Karpas-422 (cell line): Measurements from ENCODE around the gene RABIF. TPM values are rescaled to one million over a fixed set of nuclear protein-coding genes. Genes with fewer than 3 reads are reported as not detected.

Source experiments
- DNase-seq: peaks from one replicate; pipeline ENCODE4 v3.0.0-alpha.2; 2015
- H2AFZ ChIP-seq: fragments of 200-600 bp; sonication (generic); 2 replicates; pipeline ENCODE4 v1.6.1; 2014; ENCODE audit warnings: antibody characterized with exemption, low read length, mixed read lengths
- H3K27ac ChIP-seq: fragments of 200-600 bp; sonication (generic); 2 replicates; pipeline ENCODE4 v1.5.1; 2014; ENCODE audit warnings: mild to moderate bottlenecking, low read length, moderate library complexity
- H3K27me3 ChIP-seq: fragments of 200-600 bp; sonication (generic); 2 replicates; pipeline ENCODE4 v1.6.1; 2014; ENCODE audit warnings: low read length, mixed read lengths
- H3K36me3 ChIP-seq: fragments of 200-600 bp; sonication (generic); 2 replicates; pipeline ENCODE4 v1.6.1; 2014; ENCODE audit warnings: low read length, mixed read lengths; ENCODE audit not compliant: insufficient read depth
- H3K4me1 ChIP-seq: fragments of 200-600 bp; sonication (generic); 2 replicates; pipeline ENCODE4 v1.6.1; 2014; ENCODE audit warnings: mild to moderate bottlenecking, low read length, mixed read lengths
- H3K4me2 ChIP-seq: fragments of 200-600 bp; sonication (generic); 2 replicates; pipeline ENCODE4 v1.6.1; 2014; ENCODE audit warnings: low read length, low read depth, mild to moderate bottlenecking; ENCODE audit not compliant: poor library complexity, severe bottlenecking
- H3K4me3 ChIP-seq: fragments of 200-600 bp; sonication (generic); 2 replicates; pipeline ENCODE4 v1.5.1; 2014; ENCODE audit warnings: mild to moderate bottlenecking, antibody characterized with exemption, low read length, mixed read lengths
- H3K79me2 ChIP-seq: fragments of 200-600 bp; sonication (generic); 2 replicates; pipeline ENCODE4 v1.6.1; 2014; ENCODE audit warnings: mild to moderate bottlenecking, low read length, mixed read lengths
- H3K9ac ChIP-seq: fragments of 200-600 bp; sonication (generic); 2 replicates; pipeline ENCODE4 v1.6.0; 2014; ENCODE audit warnings: low read length
- H3K9me2 ChIP-seq: fragments of 200-600 bp; sonication (generic), shearing (Covaris generic); replicated peaks from 2 replicates; pipeline ENCODE4 v1.6.0; 2014; ENCODE audit warnings: mild to moderate bottlenecking, low read length, moderate library complexity; ENCODE audit not compliant: insufficient read depth
- H3K9me3 ChIP-seq: fragments of 300-700, 200-600 bp; sonication (generic); 2 replicates; pipeline ENCODE4 v1.6.1; 2014; ENCODE audit warnings: low read length, mixed read lengths
- H4K20me1 ChIP-seq: fragments of 200-600 bp; sonication (generic); 2 replicates; pipeline ENCODE4 v1.6.1; 2014; ENCODE audit warnings: mild to moderate bottlenecking, antibody characterized with exemption, low read length, low read depth; ENCODE audit not compliant: insufficient read depth
- total RNA-seq: library from RNA; depleted of rRNA; stranded (reverse); fragments of >200 nt; shearing (Covaris generic); gene quantifications from 2 replicates; pipeline ENCODE4 v1.2.3, GENCODE V29; 2014; ENCODE audit warnings: low replicate concordance

The RABIF gene
- total RNA-seq, 1 experiment from 2014 or later, result 7.8 TPM

DNA sequence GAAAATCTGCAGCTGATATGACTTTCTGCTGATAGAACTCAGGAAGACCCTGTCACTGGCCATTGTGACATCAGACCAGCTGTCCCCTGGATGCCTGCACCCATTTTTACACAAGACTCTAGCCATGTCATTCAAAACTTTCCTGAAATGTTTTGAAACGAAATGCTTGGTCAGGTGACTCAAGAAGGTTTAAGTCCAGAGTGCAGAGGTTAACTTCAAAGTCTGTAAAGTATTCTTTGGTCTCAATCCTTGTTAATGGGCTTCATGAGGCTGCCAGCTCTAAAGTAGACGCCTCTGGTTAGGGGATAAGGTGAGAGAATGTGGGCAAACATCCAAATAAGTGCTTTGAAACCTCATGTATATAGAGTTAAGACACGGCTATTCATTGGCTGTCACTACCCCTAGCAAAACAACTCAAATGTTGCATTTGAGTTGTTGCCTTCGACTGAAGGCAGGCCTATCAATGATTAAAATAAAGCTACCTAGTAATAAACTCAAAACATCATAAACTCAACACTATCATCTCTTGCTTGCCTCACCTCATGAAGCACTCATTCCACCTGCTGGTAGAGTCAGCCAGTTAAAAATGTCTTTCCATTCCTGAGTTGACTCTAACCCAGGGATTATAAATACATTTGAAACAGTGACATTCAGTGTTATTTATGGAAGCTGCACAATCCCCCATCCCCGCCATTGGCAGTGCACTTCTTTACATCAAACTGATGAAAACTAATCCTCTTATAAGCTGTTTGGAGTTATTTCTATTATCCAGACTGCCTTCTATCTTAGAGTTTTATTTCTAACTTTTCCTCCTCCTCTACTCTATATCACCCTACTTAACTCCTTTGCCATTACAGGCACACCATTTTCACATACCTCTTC lies 26.0 kb downstream of the RABIF start:
- no peak overlapping the region for H2AFZ ChIP-seq
- H3K4me1 ChIP-seq, result no peaks in the 10 kb centered on the region
- no peak overlapping the region for H3K4me2 ChIP-seq
- H4K20me1 ChIP-seq, result no peaks in the 10 kb centered on the region
- no peaks in the 10 kb centered on the region for H3K36me3 ChIP-seq
- no peak for DNase-seq
- no peak overlapping the region for H3K4me3 ChIP-seq
- H3K27me3 ChIP-seq, result no peaks in the 10 kb centered on the region
- H3K9me3 ChIP-seq, result no peaks in the 10 kb centered on the region
- H3K9me2 ChIP-seq, result no peaks in the 10 kb centered on the region
- H3K9ac ChIP-seq, result no peak overlapping the region
- H3K27ac ChIP-seq, result no peak overlapping the region
- H3K79me2 ChIP-seq, result no peaks in the 10 kb centered on the region

DNA sequence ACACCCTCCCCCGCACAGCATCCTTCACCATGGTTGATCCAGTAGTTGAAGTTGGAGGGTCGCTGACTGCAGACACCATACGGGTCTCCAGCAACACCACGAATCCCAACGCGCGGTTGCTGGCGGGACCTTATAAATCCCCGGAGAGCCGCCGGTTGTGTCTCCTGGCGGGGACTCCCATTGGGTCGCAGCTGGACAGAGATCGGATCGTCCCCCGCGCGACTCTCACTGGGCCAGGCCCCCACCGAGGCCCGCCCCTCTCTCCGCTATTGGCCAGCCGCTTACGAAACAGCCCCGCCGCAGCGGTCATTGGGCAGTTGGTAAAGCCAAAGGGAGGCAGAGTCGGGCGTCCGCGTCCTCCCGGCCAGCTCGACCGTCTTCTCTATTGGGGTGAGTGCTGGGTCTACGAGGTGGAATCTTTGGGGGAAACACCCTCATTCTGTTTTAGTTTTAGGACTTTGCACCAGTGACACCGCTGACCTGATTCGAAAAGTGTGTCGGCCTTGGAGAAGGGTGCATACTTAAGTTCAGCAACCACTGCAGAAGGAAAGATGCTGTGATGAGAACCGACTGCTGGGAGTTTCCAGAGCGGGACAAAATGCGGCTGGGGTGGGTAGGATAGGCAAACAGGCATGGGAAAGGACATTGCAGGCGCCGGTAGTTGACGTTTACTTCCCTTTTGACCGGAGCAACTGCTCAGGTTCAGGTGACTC lies 27.4 kb downstream of the RABIF start:
- no peak overlapping the region for H3K4me2 ChIP-seq
- no peaks in the 10 kb centered on the region for H3K4me1 ChIP-seq
- H3K27ac ChIP-seq, result no peak overlapping the region
- DNase-seq, result no peak
- no peak overlapping the region for H3K9ac ChIP-seq
- H3K36me3 ChIP-seq, result no peaks in the 10 kb centered on the region
- H3K79me2 ChIP-seq, result no peaks in the 10 kb centered on the region
- no peaks in the 10 kb centered on the region for H3K9me3 ChIP-seq
- H2AFZ ChIP-seq, result no peak overlapping the region
- no peaks in the 10 kb centered on the region for H4K20me1 ChIP-seq
- no peaks in the 10 kb centered on the region for H3K9me2 ChIP-seq
- H3K4me3 ChIP-seq, result no peak overlapping the region
- no peaks in the 10 kb centered on the region for H3K27me3 ChIP-seq

DNA sequence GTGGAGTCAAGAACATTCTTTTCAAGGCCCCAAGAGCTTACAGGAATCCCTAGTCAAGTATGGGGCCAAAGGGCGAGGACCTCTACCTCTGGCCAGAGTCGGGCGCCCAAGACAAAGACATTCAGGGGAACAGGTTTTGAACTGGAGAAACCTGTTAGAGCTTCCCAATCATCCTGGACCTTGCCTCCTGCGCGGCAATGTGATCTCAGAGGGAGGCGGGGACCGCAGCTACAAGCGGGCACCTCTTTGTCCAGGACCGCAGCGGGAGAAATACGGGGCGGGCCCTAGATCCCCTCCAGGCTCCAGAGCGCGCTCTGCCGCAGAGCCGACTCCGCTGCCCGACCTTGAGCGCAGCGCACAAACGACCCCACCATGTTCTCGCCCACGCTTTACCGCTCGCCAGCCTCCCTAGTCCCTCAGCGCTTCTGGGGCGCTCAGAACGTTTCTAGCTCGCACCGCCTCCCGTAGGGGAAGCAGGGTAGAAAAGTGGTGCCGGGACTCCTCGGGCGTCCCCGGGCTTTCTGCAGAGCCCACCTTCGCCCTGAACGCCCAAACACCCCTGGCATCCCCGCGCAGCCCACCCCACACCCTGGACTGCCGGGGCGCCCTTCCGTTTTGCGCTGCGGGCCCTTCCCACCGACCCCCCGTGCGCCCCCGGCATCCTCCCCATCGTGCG lies 28.1 kb downstream of the RABIF start:
- Histone ChIP-seq H3K4me2 (no peak overlapping the region), H4K20me1 (no peaks in the 10 kb centered on the region), H3K9ac (no peak overlapping the region), H3K4me1 (no peaks in the 10 kb centered on the region), H3K27me3 (no peaks in the 10 kb centered on the region), H3K4me3 (no peak overlapping the region), H3K36me3 (no peaks in the 10 kb centered on the region), H3K9me2 (no peaks in the 10 kb centered on the region), H3K79me2 (no peaks in the 10 kb centered on the region), H3K9me3 (no peaks in the 10 kb centered on the region), H3K27ac (no peak overlapping the region), H2AFZ (no peak overlapping the region)
- DNase-seq, result no peak

DNA sequence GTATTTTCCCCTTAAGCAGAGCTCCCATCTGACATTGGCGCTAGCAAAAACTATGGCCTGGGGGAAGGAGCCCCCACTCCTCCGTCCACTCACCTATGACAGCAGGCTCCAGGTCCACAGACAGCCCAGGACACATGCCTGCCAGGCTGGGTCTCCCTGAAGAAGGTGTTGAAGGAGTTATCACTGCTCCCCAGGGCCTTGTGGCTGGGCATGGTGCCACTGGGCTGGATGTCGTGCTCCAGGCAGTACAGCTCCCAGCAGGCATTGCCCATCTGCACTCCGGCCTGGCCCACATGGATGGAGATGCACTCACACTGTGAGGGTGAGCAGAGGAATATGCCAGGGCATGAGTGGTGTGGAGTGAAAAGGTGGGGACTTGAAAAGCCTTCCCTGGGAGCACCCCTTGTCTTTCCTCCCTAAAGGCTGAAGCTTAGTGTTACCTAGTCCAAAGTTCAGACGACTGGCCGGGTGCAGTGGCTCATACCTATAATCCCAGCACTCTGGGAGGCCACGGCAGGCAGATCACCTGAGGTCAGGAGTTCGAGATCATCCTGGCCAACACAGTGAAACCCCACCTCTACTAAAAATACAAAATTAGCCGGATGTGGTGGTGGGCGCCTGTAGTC lies 30.0 kb downstream of the RABIF start:
- no peak overlapping the region for H3K4me3 ChIP-seq
- no peak overlapping the region for H2AFZ ChIP-seq
- no peak overlapping the region for H3K4me2 ChIP-seq
- no peaks in the 10 kb centered on the region for H3K27me3 ChIP-seq
- no peak overlapping the region for H3K9ac ChIP-seq
- no peaks in the 10 kb centered on the region for H3K9me2 ChIP-seq
- H3K4me1 ChIP-seq, result no peaks in the 10 kb centered on the region
- H3K36me3 ChIP-seq, result no peaks in the 10 kb centered on the region
- no peaks in the 10 kb centered on the region for H4K20me1 ChIP-seq
- H3K9me3 ChIP-seq, result no peaks in the 10 kb centered on the region
- no peak for DNase-seq
- no peak overlapping the region for H3K27ac ChIP-seq
- no peaks in the 10 kb centered on the region for H3K79me2 ChIP-seq

DNA sequence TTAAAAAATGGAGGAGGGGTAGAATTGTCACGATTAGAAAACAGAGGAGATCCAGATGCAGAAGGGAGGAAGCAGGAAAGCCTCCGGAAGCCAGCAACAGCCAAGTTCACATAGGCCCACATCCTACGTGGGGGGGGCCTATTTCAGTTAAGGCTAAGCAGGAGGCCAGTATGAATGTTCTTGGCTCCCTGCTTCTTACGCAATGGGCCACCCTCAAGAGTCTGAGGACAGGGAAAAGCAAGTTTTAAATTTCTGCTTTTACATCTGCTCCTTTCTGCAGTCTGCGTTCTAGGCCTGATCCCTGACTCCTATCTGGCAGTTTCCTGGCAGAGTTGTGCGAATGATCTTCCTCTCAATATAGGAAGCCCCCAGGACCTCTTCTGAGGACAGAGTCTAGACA lies 30.6 kb downstream of the RABIF start:
- no peak overlapping the region for H3K9ac ChIP-seq
- H2AFZ ChIP-seq, result no peak overlapping the region
- no peaks in the 10 kb centered on the region for H3K9me2 ChIP-seq
- no peak overlapping the region for H3K4me2 ChIP-seq
- no peaks in the 10 kb centered on the region for H3K36me3 ChIP-seq
- H3K79me2 ChIP-seq, result no peaks in the 10 kb centered on the region
- H3K27me3 ChIP-seq, result no peaks in the 10 kb centered on the region
- no peak overlapping the region for H3K27ac ChIP-seq
- no peak overlapping the region for H3K4me3 ChIP-seq
- no peaks in the 10 kb centered on the region for H4K20me1 ChIP-seq
- no peaks in the 10 kb centered on the region for H3K9me3 ChIP-seq
- no peaks in the 10 kb centered on the region for H3K4me1 ChIP-seq
- DNase-seq, result no peak

DNA sequence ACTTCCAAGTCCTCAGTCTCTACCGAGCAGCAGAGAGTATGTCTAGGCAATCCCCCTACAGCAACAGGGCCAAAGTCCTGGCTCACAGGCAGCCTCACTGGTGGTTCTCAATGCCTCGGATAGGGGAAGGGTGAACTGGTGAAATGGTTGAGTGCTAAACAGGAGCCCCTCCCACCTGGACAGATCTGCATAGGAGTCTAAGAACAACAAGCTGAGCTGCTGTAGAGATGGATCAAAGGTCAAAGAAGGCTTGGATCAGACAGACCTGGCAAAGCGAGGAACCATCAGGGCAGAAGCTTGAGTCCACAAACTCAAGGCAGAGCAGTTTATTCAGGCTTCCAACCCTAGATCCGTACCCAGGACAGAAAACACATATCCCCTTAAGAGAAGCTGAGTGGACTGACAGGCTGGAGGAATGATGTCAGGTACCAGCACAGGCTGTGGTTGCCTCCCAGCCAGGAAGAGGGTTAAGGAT lies 31.8 kb downstream of the RABIF start:
- Histone ChIP-seq H3K27me3 (no peaks in the 10 kb centered on the region), H3K4me3 (no peak overlapping the region), H3K27ac (no peak overlapping the region), H3K9me2 (no peaks in the 10 kb centered on the region), H4K20me1 (no peaks in the 10 kb centered on the region), H3K9me3 (no peaks in the 10 kb centered on the region), H3K79me2 (no peaks in the 10 kb centered on the region), H3K4me1 (no peaks in the 10 kb centered on the region), H2AFZ (no peak overlapping the region), H3K4me2 (no peak overlapping the region), H3K9ac (no peak overlapping the region), H3K36me3 (no peaks in the 10 kb centered on the region)
- no peak for DNase-seq

DNA sequence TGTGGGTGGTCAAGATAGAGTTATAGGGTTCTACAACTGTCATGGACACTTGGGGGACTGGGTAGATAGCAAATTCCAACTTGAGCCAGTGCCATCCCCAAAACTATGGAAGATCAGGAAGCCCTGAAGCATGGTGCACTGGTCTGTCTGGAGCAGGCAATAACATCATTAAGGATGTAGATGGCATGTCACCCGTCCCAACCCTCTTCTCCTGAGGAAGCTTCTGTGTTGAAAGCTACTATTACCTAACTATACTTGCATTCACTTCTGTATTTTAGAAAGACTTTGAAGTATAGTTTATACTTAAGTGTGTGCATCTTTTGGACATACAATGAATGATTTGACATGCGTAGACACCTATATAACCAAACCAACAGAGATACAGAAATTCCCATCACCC lies 32.9 kb downstream of the RABIF start:
- Histone ChIP-seq H3K4me2 (no peak overlapping the region), H3K4me3 (no peak overlapping the region), H3K36me3 (no peaks in the 10 kb centered on the region), H3K27me3 (no peaks in the 10 kb centered on the region), H3K9me2 (no peaks in the 10 kb centered on the region), H3K27ac (no peak overlapping the region), H4K20me1 (no peaks in the 10 kb centered on the region), H3K79me2 (no peaks in the 10 kb centered on the region), H3K9me3 (no peaks in the 10 kb centered on the region), H2AFZ (no peak overlapping the region), H3K4me1 (peaks cover under 1% of the 10 kb centered on the region), H3K9ac (no peak overlapping the region)
- no peak for DNase-seq

DNA sequence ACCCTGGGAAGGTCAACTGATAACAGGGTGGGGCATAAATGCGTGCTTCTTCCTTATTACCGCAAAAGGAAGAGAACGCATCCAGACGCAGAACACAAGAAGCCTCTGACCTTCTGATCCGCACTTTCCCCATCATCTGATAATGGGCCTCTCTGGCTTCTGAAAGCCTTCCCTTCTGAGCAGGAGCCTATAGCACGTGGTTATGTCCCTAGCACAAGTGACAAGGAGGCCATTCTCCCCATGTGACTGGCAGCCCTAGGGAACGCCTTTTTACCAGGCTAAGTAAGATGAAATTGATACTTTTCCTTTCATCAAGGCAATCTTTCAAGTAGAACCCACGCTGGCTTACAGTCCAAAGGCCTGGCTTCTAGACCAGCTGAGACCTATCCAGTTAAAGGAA lies 34.2 kb downstream of the RABIF start:
- Histone ChIP-seq H3K9ac (no peak overlapping the region), H3K4me1 (peaks cover 9% of the 10 kb centered on the region), H3K9me2 (no peaks in the 10 kb centered on the region), H2AFZ (no peak overlapping the region), H3K4me3 (no peak overlapping the region), H3K36me3 (no peaks in the 10 kb centered on the region), H4K20me1 (no peaks in the 10 kb centered on the region), H3K27ac (no peak overlapping the region), H3K79me2 (no peaks in the 10 kb centered on the region), H3K9me3 (no peaks in the 10 kb centered on the region), H3K4me2 (no peak overlapping the region), H3K27me3 (no peaks in the 10 kb centered on the region)
- DNase-seq, result peak; percentile 10
